ELF-1 (cell line): ENCODE measurements around the gene GNPAT.

ENCODE experiments used
- DNase-seq: peaks from one replicate; pipeline ENCODE4 v3.0.0-alpha.2; 2016; ENCODE audit warnings: low read depth, low spot score

The GNPAT gene

GRCh38 chr1:231213831-231214573 lies 27.0 kb upstream of the GNPAT start:
- DNase-seq: no peak

- peak; percentile 28 for DNase-seq
These were observed 25.9 kb upstream of the GNPAT start for GRCh38 chr1:231214918-231215680.

- no peak for DNase-seq
These were observed 25.2 kb upstream of the GNPAT start for GRCh38 chr1:231215681-231216385.

GRCh38 chr1:231216498-231216897 lies 24.5 kb upstream of the GNPAT start:
- DNase-seq: no peak

- DNase-seq: no peak
These were observed 24.0 kb upstream of the GNPAT start for GRCh38 chr1:231217056-231217455.

- DNase-seq: no peak
These were observed 22.9 kb upstream of the GNPAT start for GRCh38 chr1:231218078-231218477.

GRCh38 chr1:231219422-231220401 lies 21.3 kb upstream of the GNPAT start:
- DNase-seq: no peak

- DNase-seq: peak; percentile 12
These were observed 20.2 kb upstream of the GNPAT start for GRCh38 chr1:231220801-231221200.

GRCh38 chr1:231226156-231226555 lies 14.9 kb upstream of the GNPAT start:
- DNase-seq: no peak

- no peak for DNase-seq
These were observed 9.5 kb upstream of the GNPAT start for GRCh38 chr1:231231511-231231910.

GRCh38 chr1:231232870-231233734 lies 7.9 kb upstream of the GNPAT start:
- DNase-seq: no peak

GRCh38 chr1:231233735-231234417 lies 7.1 kb upstream of the GNPAT start:
- DNase-seq: no peak

- DNase-seq: no peak
These were observed 6.5 kb upstream of the GNPAT start for GRCh38 chr1:231234506-231234905.

GRCh38 chr1:231235526-231236207 lies 5.3 kb upstream of the GNPAT start:
- DNase-seq: no peak

GRCh38 chr1:231236208-231236591 lies 4.8 kb upstream of the GNPAT start:
- DNase-seq: no peak

- DNase-seq: no peak
These were observed 4.1 kb upstream of the GNPAT start for GRCh38 chr1:231236938-231237337.

- no peak for DNase-seq
These were observed 2.7 kb upstream of the GNPAT start for GRCh38 chr1:231238298-231238697.

- no peak for DNase-seq
These were observed 505 bp upstream of the GNPAT start for GRCh38 chr1:231240531-231240882.

- DNase-seq: no peak
These were observed 738 bp downstream of the GNPAT start for GRCh38 chr1:231241750-231242149.
